Liver (tissue), 9 donors: ENCODE data around the gene WDR1. TPM values are rescaled to one million over a fixed set of nuclear protein-coding genes. Genes with fewer than 3 reads are reported as not detected.

ENCODE experiments used
- DNase-seq: peaks from one replicate; pipeline ENCODE4 v3.0.0-alpha.2; 2017; ENCODE audit warnings: low spot score
- H3K27ac ChIP-seq, 2 donors: one replicate each; pipeline ENCODE4 v1.7.0; 2013; ENCODE audit warnings: inconsistent platforms in 2 of 2, low read length in 2 of 2, control low read depth in 1 of 2, low read depth in 1 of 2, mild to moderate bottlenecking in 1 of 2
- H3K27me3 ChIP-seq, 4 donors: one replicate each; pipeline versions ENCODE4 v1.6.1 to v1.7.0; 2013; ENCODE audit warnings: low read length in 3 of 4, inconsistent platforms in 1 of 4, mild to moderate bottlenecking in 1 of 4, moderate library complexity in 1 of 4; ENCODE audit not compliant: control insufficient read depth in 4 of 4, insufficient read depth in 4 of 4
- H3K36me3 ChIP-seq, 4 donors: one replicate each; pipeline versions ENCODE4 v1.6.1 to v1.7.0; 2013; ENCODE audit warnings: low read length in 3 of 4, mild to moderate bottlenecking in 3 of 4, low read depth in 1 of 4, moderate library complexity in 1 of 4; ENCODE audit not compliant: control insufficient read depth in 4 of 4, insufficient read depth in 3 of 4
- H3K4me1 ChIP-seq, 4 donors: one replicate each; pipeline versions ENCODE4 v1.6.1 to v1.7.0; 2013; ENCODE audit warnings: low read length in 3 of 4, mild to moderate bottlenecking in 3 of 4, moderate library complexity in 1 of 4; ENCODE audit not compliant: control insufficient read depth in 4 of 4, insufficient read depth in 4 of 4
- H3K4me3 ChIP-seq, 3 donors: one replicate each; pipeline versions ENCODE4 v1.6.1 to v1.7.0; 2013; ENCODE audit warnings: low read length in 3 of 3, control low read depth in 1 of 3, low read depth in 1 of 3, mild to moderate bottlenecking in 1 of 3
- H3K9ac ChIP-seq, 2 donors: one replicate each; pipeline ENCODE4 v1.7.0; 2013; ENCODE audit warnings: low read length in 2 of 2, mild to moderate bottlenecking in 2 of 2, moderate library complexity in 2 of 2, control low read depth in 1 of 2, low read depth in 1 of 2
- H3K9me3 ChIP-seq, 4 donors: one replicate each; pipeline versions ENCODE4 v1.6.1 to v1.7.0; 2013; ENCODE audit warnings: low read length in 3 of 4; ENCODE audit not compliant: control insufficient read depth in 4 of 4
- ATF3 ChIP-seq: IDR thresholded peaks from 2 replicates; pipeline ENCODE4 v1.6.1; 2016; ENCODE audit warnings: antibody characterized with exemption
- FOXA2 ChIP-seq: IDR thresholded peaks from 2 replicates; pipeline ENCODE4 v1.6.1; 2016; ENCODE audit warnings: antibody characterized with exemption
- HNF4A ChIP-seq, 2 donors: conservative IDR thresholded peaks; 2 replicates each; pipeline ENCODE4 v1.6.1; 2016; ENCODE audit warnings: antibody characterized with exemption in 2 of 2, mild to moderate bottlenecking in 2 of 2
- MAX ChIP-seq: IDR thresholded peaks from 2 replicates; pipeline ENCODE4 v1.6.1; 2016; ENCODE audit warnings: antibody characterized with exemption
- RAD21 ChIP-seq, 2 donors: IDR thresholded peaks; 2 replicates each; pipeline ENCODE4 v1.6.1; 2016; ENCODE audit warnings: antibody characterized with exemption in 2 of 2, mild to moderate bottlenecking in 2 of 2
- RXRA ChIP-seq, 2 donors: IDR thresholded peaks; 2 replicates each; pipeline ENCODE4 v1.6.1; 2017 to 2018; ENCODE audit warnings: antibody characterized with exemption in 2 of 2, mild to moderate bottlenecking in 1 of 2
- YY1 ChIP-seq: IDR thresholded peaks from 2 replicates; pipeline ENCODE4 v1.6.1; 2016; ENCODE audit warnings: antibody characterized with exemption, mild to moderate bottlenecking
- WGBS: extraction: QIAGEN DNeasy Blood & Tissue Kit; methylation state at CpG from one replicate; pipeline ENCODE4 v1.1.7; 2013; 5-methylcytosine and 5-hydroxymethylcytosine counted together
- polyA plus RNA-seq, 2 donors: library from polyadenylated mRNA; stranded (reverse) in 1 of 2; unstranded in 1 of 2; fragments of 200-250 nt in 1 of 2; fragments of >200 nt in 1 of 2; fragmentation: Nextera tagmentation in 1 of 2; extraction: Ambion mirVana in 1 of 2; gene quantifications; one replicate each; pipeline versions ENCODE4 v1.2.1 to v1.2.3, GENCODE V29; 2013 to 2015
- total RNA-seq, 2 donors: library from RNA; depleted of rRNA; stranded (reverse); fragments of >200 nt; gene quantifications; one replicate each; pipeline ENCODE4 v1.2.3, GENCODE V29; 2014
- TF ChIP-seq, protein P1 (sequence below): fragments of 150-350 bp; IDR thresholded peaks from 2 replicates; pipeline ENCODE4 v1.5.1; 2017; ENCODE audit warnings: improper control_type of control experiment, low read depth, low read length; ENCODE audit not compliant: missing input control
- donor health status: healthy.
- donor health status: healthy.
- donor health status: healthy.
- donor health status: healthy.
- donor health status: healthy.

The WDR1 gene
- total and polyA plus RNA-seq, 4 donors: 31.1 to 97.4 (median 65.7) TPM

DNA sequence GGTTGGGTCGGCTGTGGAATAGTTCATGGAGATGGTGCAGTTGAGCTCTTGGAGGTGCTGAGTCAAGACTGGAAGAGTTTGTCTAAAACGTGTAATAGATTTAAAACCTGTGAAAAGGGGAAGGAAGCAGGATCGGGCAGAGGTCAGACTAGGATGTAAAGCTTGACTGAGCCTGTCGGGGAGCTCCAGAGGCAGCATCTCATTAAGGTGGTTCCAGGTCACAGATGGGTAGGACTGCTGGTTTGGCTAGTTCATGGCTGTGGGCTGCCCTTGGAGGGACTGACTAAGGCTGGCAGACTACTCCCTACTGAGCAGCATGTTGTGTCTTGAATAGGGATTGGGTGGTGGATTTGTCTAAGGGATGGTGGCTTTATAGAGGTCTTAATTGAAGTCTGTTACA, 28.4 kb upstream of the WDR1 start:
- 71% methylated on average over 4 of the region's 4 CpGs for WGBS
- H3K4me1 ChIP-seq: no peaks in the 10 kb centered on the region
- H3K9me3 ChIP-seq: no peaks in the 10 kb centered on the region
- no peak overlapping the region for H3K9ac ChIP-seq
- no peaks in the 10 kb centered on the region for H3K27me3 ChIP-seq
- no peak overlapping the region for H3K4me3 ChIP-seq
- DNase-seq: no peak
- H3K36me3 ChIP-seq: no peaks in the 10 kb centered on the region
- no peak overlapping the region for H3K27ac ChIP-seq
- TF ChIP-seq MAX (no peak), ATF3 (no peak), FOXA2 (no peak)

GRCh38 chr4:10144479-10144878, 27.9 kb upstream of the WDR1 start:
- Histone ChIP-seq H3K36me3 (no peaks in the 10 kb centered on the region), H3K9me3 (no peaks in the 10 kb centered on the region), H3K4me3 (no peak overlapping the region), H3K4me1 (no peaks in the 10 kb centered on the region), H3K27me3 (no peaks in the 10 kb centered on the region), H3K9ac (no peak overlapping the region), H3K27ac (no peak overlapping the region)
- DNase-seq: no peak
- TF ChIP-seq MAX (no peak), HNF4A (conservative IDR thresholded peaks at IDR 0.05) (no peak), ATF3 (no peak)

- Histone ChIP-seq H3K36me3 (no peaks in the 10 kb centered on the region), H3K9ac (no peak overlapping the region), H3K27ac (no peak overlapping the region), H3K4me3 (no peak overlapping the region), H3K9me3 (no peaks in the 10 kb centered on the region), H3K27me3 (no peaks in the 10 kb centered on the region), H3K4me1 (no peaks in the 10 kb centered on the region)
- no peak for DNase-seq
- WGBS: 88% methylated on average over 6 of the region's 6 CpGs
- TF ChIP-seq YY1 (no peak), RAD21 (IDR thresholded peaks at IDR 0.05) (no peak), ATF3 (no peak), RXRA (IDR thresholded peaks at IDR 0.05) (no peak)
- TF ChIP-seq, protein P1, sequence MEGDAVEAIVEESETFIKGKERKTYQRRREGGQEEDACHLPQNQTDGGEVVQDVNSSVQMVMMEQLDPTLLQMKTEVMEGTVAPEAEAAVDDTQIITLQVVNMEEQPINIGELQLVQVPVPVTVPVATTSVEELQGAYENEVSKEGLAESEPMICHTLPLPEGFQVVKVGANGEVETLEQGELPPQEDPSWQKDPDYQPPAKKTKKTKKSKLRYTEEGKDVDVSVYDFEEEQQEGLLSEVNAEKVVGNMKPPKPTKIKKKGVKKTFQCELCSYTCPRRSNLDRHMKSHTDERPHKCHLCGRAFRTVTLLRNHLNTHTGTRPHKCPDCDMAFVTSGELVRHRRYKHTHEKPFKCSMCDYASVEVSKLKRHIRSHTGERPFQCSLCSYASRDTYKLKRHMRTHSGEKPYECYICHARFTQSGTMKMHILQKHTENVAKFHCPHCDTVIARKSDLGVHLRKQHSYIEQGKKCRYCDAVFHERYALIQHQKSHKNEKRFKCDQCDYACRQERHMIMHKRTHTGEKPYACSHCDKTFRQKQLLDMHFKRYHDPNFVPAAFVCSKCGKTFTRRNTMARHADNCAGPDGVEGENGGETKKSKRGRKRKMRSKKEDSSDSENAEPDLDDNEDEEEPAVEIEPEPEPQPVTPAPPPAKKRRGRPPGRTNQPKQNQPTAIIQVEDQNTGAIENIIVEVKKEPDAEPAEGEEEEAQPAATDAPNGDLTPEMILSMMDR: no peak
Observed at GRCh38 chr4:10143171-10143570, 26.6 kb upstream of the WDR1 start.
